GM13977 (cell line): ENCODE results near the gene LRRC4C.

ENCODE experiments used
- DNase-seq: peaks from one replicate; pipeline ENCODE4 v3.0.0; 2012; ENCODE audit warnings: low spot score
- in situ Hi-C: fragments of 300-500 bp; cut with MboI; formaldehyde crosslinking; loops from one replicate; pipeline ENCODE4 v1.12.0; 2022; ENCODE audit warnings: low sequenced_read_pairs, low pct_unique_long_range_greater_than_20kb, mixed read lengths, inconsistent platforms; ENCODE audit not compliant: unreplicated experiment
- TF ChIP-seq, protein P1 (sequence below): IDR thresholded peaks from 2 replicates; pipeline ENCODE4 v1.5.1; 2012; ENCODE audit warnings: mild to moderate bottlenecking, control low read depth; ENCODE audit not compliant: insufficient read depth; ENCODE audit errors: extremely low read depth, missing control alignments

The LRRC4C gene

DNA sequence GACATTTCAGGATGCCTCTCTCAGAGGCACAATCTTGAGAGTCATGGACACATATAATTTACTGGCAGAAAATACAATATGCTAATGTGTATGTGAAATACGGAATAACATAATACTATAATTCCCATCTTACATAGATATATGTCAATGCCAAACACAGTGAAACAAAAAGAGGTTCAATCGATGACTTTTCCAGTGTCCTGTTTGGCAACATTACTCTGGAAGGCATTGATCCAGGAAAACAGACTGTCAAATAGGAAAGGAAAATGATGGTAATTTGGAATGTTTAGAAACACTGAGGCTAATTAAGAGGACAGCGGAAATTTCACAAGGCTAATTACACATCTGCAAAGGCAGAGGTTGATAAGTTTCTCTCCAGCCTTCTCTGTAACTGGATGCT is 942.3 kb downstream of the LRRC4C start:
- TF ChIP-seq, protein P1, sequence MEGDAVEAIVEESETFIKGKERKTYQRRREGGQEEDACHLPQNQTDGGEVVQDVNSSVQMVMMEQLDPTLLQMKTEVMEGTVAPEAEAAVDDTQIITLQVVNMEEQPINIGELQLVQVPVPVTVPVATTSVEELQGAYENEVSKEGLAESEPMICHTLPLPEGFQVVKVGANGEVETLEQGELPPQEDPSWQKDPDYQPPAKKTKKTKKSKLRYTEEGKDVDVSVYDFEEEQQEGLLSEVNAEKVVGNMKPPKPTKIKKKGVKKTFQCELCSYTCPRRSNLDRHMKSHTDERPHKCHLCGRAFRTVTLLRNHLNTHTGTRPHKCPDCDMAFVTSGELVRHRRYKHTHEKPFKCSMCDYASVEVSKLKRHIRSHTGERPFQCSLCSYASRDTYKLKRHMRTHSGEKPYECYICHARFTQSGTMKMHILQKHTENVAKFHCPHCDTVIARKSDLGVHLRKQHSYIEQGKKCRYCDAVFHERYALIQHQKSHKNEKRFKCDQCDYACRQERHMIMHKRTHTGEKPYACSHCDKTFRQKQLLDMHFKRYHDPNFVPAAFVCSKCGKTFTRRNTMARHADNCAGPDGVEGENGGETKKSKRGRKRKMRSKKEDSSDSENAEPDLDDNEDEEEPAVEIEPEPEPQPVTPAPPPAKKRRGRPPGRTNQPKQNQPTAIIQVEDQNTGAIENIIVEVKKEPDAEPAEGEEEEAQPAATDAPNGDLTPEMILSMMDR: no peak
- in situ Hi-C loops: no loop called here
- DNase-seq: no peak

DNA sequence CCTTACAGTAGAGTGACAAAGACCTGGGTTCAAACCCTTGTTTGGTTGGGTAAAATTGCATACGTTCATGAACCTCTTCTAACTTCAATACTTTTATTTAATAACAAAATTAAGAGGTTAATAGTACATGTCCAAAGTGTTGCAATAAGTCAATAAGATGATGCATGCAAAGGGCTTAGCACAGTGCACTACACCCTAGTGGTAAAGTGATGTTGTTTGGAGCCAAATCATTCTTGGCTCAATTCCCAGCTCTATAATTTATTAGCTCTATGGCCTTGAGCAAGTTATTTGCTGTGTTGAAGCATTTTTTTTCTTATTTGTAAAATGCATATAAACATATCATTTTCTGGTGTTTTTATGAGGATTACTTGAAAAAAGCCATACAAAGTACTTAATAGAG is 945.3 kb downstream of the LRRC4C start:
- DNase-seq: no peak
- in situ Hi-C loops: no loop called here
- TF ChIP-seq, protein P1: no peak

DNA sequence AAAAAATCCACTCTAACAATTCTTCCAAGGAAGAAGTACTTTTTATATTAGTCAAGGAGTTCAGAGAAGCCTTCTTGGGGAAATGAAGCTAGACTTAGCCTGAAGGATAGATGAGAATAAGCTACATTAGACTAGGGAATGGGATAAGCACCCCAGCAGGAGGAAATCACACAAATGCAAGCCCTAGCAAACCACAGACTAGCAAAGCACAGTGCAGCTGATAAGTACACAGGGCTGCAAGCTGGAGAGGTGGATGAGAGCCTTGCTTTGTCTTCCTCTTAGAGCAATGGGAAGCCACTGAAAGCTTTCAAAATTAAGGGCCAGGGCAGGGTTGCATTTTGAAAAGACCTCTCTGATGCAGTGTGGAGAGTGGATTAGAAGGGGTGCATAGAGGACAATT is 946.2 kb downstream of the LRRC4C start:
- in situ Hi-C loops: no loop called here
- no peak for DNase-seq
- TF ChIP-seq, protein P1: no peak

DNA sequence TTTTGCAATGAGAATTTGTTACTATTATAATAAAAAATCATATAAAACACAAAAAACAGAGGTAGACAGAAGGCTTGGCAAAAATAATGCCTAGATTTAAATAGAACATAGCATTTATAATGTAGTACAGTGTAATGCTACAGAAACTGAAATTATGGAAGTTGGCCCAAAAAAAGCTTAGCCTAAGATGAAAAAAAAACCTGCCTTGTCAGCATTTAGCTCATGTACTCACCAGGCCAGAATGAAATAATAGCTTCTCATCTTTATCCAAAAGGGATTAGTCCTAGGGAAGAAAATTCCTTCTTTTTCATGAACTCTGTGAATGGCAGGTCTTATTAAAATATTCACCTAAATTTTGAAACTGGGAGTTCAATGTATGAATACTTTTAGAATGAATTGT is 951.1 kb downstream of the LRRC4C start:
- TF ChIP-seq, protein P1: no peak
- DNase-seq: no peak
- in situ Hi-C loops: no loop called here

DNA sequence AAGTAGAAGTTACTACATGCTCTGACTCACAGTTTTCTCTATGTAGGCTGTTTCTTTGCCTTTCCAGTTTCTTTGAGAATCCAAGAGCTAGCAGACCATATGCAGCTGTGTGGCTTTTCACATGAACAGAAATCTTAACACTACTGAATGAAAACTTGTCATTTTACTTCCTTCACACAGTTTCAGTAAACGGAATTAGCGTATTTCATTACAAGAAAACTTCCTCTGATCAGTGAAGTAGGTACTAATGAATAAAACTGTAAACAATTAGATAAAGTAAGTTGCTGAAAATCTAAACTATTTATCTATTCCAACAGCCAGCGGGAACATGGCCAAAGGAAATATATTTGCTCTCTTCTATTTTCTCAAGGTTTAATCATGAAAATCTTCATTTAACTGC is 953.2 kb downstream of the LRRC4C start:
- DNase-seq: no peak
- in situ Hi-C loops: no loop called here
- TF ChIP-seq, protein P1: no peak

DNA sequence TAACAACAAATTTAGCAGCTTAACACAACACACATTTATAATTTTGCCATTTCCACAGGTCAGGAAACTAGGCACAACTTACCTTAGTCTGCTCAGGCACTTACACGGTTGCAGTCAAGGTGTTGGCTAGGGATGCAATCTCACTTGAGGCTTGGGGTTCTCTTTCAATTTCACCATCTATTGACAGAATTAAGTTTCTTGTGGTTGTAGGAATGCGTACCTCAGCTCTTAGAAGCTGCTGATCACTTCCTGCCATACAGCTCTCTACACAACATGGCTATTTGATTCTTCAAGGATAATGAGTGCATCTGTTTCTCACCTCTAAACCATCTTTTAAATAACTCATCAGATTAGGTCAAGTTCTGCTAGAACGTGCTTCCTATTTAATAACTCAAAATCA is 968.1 kb downstream of the LRRC4C start:
- in situ Hi-C loops: no loop called here
- no peak for DNase-seq
- TF ChIP-seq, protein P1: no peak

DNA sequence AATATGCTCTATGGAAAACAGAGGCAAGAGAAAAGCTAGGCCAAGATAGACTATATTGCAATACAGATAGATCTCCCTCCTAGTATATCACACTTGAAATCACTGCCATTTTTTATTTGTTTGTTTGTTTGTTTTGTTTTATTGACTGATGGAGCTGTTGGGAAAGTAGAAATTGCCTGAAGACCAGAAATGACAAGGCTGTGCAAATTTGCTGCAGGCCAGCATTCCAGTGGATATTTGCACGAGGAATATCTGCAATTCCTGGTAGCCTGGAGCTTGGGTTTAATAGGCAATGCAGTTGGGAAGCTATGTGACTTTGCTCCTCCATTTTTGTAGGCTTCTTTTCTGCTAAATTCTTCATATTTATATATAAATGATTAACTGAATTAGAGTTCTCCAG is 991.7 kb downstream of the LRRC4C start:
- in situ Hi-C loops: no loop called here
- no peak for DNase-seq
- TF ChIP-seq, protein P1: no peak
